Esophagus muscularis mucosa (tissue), 4 donors: Measurements from ENCODE around the gene CDK5RAP2. TPM values are rescaled to one million over a fixed set of nuclear protein-coding genes. Genes with fewer than 3 reads are reported as not detected.

ENCODE experiments used
- DNase-seq: peaks from one replicate; pipeline ENCODE4 v3.0.0-alpha.2; 2017; ENCODE audit errors: extremely low spot score
- H3K27ac ChIP-seq, 4 donors: fragments of 200-600 bp; sonication (generic); replicated peaks in 1 of 4; 1 replicate in 3 of 4; 2 replicates in 1 of 4; pipeline ENCODE4 v1.5.1; 2016 to 2019; ENCODE audit warnings: mild to moderate bottlenecking in 1 of 4
- H3K27me3 ChIP-seq, 4 donors: fragments of 200-600 bp; sonication (generic); one replicate each; pipeline versions ENCODE4 v1.5.1 to v1.6.0; 2016 to 2019
- H3K36me3 ChIP-seq, 4 donors: fragments of 200-600 bp; sonication (generic); one replicate each; pipeline ENCODE4 v1.5.1; 2016 to 2019
- H3K4me1 ChIP-seq, 4 donors: fragments of 200-600 bp; sonication (generic); one replicate each; pipeline ENCODE4 v1.5.1; 2016 to 2019
- H3K4me3 ChIP-seq, 4 donors: fragments of 200-600 bp; sonication (generic); 1 replicate in 2 of 4; 2 replicates in 2 of 4; pipeline ENCODE4 v1.5.1; 2016 to 2019; ENCODE audit warnings: mild to moderate bottlenecking in 4 of 4, moderate library complexity in 1 of 4
- H3K9me3 ChIP-seq, 4 donors: fragments of 200-600 bp; sonication (generic); 1 replicate in 3 of 4; 2 replicates in 1 of 4; pipeline ENCODE4 v1.5.1; 2016 to 2019
- EP300 ChIP-seq: sonication (generic); formaldehyde crosslinking; IDR thresholded peaks from one replicate; pipeline ENCODE4 v1.6.1; 2017; ENCODE audit warnings: antibody characterized with exemption
- POLR2A ChIP-seq: fragments of 450-650 bp; IDR thresholded peaks from one replicate; pipeline ENCODE4 v1.6.1; 2017; ENCODE audit warnings: antibody characterized with exemption, moderate library complexity, mild to moderate bottlenecking, low read depth
- POLR2AphosphoS5 ChIP-seq, 2 donors: sonication (generic); formaldehyde crosslinking; IDR thresholded peaks; one replicate each; pipeline ENCODE4 v1.6.1; 2017; ENCODE audit warnings: antibody characterized with exemption in 2 of 2
- WGBS: methylation state at CpG from one replicate; pipeline ENCODE4 v1.1.5; 2018; 5-methylcytosine and 5-hydroxymethylcytosine counted together
- intact Hi-C: fragments of 100-400 bp; cut with DNase I; formaldehyde crosslinking; loops from one replicate; pipeline ENCODE4 v1.15.1; 2023
- total RNA-seq, 4 donors: library from RNA; depleted of rRNA; stranded (reverse); fragments of >200 nt; gene quantifications; one replicate each; pipeline versions ENCODE4 v1.1.0 to v1.2.1, GENCODE V29; 2016
- TF ChIP-seq, protein P1 (sequence below), 3 experiments: fragments of 200-600 bp in 2 of 3; fragments of 450-650 bp in 1 of 3; sonication (generic) in 2 of 3; IDR thresholded peaks; one replicate each; pipeline ENCODE4 v1.5.1; 2017 to 2019; ENCODE audit warnings: antibody characterized with exemption in 3 of 3, mild to moderate bottlenecking in 2 of 3, moderate library complexity in 1 of 3

The CDK5RAP2 gene
- total RNA-seq, 4 donors from 2014 or later = 34.6 to 38.6 (median 36.7) TPM

DNA sequence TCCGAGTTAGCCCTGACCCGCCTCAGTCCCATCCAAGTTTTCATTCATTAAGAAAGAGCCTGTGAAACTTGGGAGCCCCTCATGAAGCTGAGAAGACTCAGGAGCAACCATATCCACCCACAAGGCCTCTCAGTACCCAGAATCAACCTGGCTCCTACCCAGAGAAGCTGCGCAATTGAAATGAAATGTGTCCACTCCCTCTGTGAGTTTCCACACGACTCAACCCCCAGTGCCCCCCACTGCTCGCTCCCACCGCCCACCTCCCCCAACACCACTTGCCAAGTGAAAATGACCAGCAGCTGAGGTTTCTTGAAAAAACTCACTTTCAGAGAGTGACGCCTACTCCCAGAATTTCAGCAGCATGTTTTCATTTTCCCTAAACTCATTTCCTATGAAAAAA is 104.6 kb downstream of the CDK5RAP2 start:
- peak overlapping the region; percentile 17 to 48 (median 27) for H3K27ac ChIP-seq
- no peak overlapping the region for H3K4me3 ChIP-seq
- intact Hi-C loops = no loop called here
- 81% methylated on average over 7 of the region's 7 CpGs for WGBS
- no peaks in the 10 kb centered on the region for H3K9me3 ChIP-seq
- peaks cover 5 to 19% (median 16%) of the 10 kb centered on the region in 4 donors for H3K4me1 ChIP-seq
- no peak for TF ChIP-seq POLR2AphosphoS5 (IDR thresholded peaks at IDR 0.05)
- TF ChIP-seq, protein P1, sequence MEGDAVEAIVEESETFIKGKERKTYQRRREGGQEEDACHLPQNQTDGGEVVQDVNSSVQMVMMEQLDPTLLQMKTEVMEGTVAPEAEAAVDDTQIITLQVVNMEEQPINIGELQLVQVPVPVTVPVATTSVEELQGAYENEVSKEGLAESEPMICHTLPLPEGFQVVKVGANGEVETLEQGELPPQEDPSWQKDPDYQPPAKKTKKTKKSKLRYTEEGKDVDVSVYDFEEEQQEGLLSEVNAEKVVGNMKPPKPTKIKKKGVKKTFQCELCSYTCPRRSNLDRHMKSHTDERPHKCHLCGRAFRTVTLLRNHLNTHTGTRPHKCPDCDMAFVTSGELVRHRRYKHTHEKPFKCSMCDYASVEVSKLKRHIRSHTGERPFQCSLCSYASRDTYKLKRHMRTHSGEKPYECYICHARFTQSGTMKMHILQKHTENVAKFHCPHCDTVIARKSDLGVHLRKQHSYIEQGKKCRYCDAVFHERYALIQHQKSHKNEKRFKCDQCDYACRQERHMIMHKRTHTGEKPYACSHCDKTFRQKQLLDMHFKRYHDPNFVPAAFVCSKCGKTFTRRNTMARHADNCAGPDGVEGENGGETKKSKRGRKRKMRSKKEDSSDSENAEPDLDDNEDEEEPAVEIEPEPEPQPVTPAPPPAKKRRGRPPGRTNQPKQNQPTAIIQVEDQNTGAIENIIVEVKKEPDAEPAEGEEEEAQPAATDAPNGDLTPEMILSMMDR (IDR thresholded peaks at IDR 0.05) = no peak
- no peak for TF ChIP-seq EP300
- no peak for TF ChIP-seq POLR2A
- H3K36me3 ChIP-seq = peaks cover 13 to 67% (median 33%) of the 10 kb centered on the region in 4 donors
- DNase-seq = peak; percentile 77
- H3K27me3 ChIP-seq = no peaks in the 10 kb centered on the region

DNA sequence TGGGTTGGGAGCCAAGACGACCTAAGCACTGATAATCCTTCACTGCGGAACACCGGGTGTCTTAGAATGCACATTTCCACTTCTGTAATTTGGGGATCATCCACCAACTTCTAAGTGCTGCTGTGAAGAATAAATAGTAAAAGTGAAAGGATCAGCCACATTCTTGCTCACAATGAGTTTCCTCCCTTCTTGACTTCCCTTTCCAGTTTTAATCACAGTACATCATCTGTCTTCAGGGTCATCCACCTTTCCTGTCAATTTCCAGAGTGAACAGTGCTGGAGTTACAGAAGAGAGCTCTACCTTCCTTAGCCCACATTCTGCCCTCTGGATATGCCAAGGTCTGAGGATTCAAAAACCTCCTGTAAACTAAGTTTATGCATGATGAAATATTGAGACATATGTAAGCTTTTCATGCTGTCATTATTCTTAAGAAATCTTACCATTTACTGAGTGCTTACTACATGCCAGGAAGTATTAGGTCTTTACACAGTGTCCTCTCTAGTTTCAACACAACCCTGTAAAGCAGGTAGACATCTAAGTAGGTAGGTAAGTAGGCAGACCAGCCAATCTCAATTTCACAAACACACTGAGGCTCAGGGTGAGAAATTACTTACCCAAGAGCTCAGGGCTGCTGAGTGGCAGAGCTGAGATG is 105.2 kb downstream of the CDK5RAP2 start:
- H3K36me3 ChIP-seq = peaks cover 16 to 70% (median 36%) of the 10 kb centered on the region in 4 donors
- intact Hi-C loops = no loop called here
- H3K9me3 ChIP-seq = no peaks in the 10 kb centered on the region
- H3K4me3 ChIP-seq = no peak overlapping the region
- WGBS = 31% methylated on average over 3 of the region's 3 CpGs
- peak overlapping the region in 2 of 4 donors; percentile 17 to 48 for H3K27ac ChIP-seq
- no peaks in the 10 kb centered on the region for H3K27me3 ChIP-seq
- peaks cover 5 to 19% (median 14%) of the 10 kb centered on the region in 4 donors for H3K4me1 ChIP-seq
- DNase-seq = peak; percentile 24
- TF ChIP-seq EP300 = no peak
- TF ChIP-seq, protein P1 (IDR thresholded peaks at IDR 0.05) = no peak
- TF ChIP-seq POLR2AphosphoS5 (IDR thresholded peaks at IDR 0.05) = no peak
- no peak for TF ChIP-seq POLR2A

DNA sequence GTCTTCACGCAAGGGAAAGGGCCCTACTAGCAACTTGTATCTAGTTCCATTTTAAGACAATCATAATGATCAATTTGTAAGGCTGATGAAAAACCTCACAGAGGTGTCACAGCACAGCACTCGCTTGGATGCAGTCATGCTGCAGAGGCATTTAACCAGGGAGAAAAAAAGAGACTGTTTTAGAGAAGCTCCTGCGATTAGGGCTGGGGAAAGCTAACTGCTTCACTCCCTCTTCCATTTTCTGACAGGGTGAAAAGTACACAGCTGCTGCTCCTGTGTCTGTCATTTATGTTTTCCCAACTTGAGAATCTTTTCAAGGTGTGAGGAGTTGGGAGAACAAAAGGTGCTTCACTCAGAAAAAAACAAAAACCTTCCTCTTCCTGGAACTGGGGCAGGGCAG is 106.4 kb downstream of the CDK5RAP2 start:
- H3K27ac ChIP-seq = no peak overlapping the region
- no peaks in the 10 kb centered on the region for H3K9me3 ChIP-seq
- WGBS = 85% methylated on average over 3 of the region's 3 CpGs
- peaks cover 5 to 19% (median 14%) of the 10 kb centered on the region in 4 donors for H3K4me1 ChIP-seq
- intact Hi-C loops = no loop called here
- peak; percentile 37 for DNase-seq
- no peaks in the 10 kb centered on the region for H3K27me3 ChIP-seq
- peaks cover 16 to 77% (median 41%) of the 10 kb centered on the region in 4 donors for H3K36me3 ChIP-seq
- TF ChIP-seq POLR2A (no peak), POLR2AphosphoS5 (IDR thresholded peaks at IDR 0.05) (no peak), EP300 (no peak)
- TF ChIP-seq, protein P1 (IDR thresholded peaks at IDR 0.05) = no peak
- no peak overlapping the region for H3K4me3 ChIP-seq

DNA sequence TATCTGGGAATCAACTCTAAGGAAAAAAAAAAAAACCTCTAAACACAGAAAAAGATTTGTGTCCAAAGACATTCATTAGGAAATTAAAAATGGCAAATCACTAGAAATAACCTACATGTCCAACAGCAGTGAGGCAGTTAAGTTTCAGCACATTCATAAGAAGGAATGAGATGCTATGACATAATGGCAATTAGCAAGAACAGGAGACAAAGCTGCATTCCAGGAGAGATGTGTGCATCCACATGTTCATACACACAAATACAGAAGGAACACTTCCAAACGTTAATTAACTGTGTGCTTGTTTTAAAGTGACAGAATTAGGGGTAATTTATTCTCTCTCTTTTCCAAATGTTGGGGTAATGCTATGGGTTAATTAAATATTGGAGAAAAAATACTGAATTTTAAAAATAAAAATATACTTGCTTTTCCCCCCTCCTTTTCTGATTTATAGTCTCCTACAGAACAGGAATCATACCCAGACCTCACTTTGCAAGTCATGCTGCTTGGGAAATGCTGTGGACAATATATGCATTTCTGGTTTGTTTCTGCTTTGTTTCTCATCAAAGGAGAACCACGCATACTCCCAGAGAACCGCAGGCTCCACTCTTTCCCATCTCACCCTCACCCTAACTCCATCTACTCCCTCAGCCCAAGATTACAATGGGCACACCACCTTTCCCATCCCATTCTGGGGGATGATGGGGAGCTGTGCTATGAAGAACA is 114.1 kb downstream of the CDK5RAP2 start:
- H3K27ac ChIP-seq = no peak overlapping the region
- peaks cover 11 to 63% (median 29%) of the 10 kb centered on the region in 4 donors for H3K36me3 ChIP-seq
- 76% methylated on average over 3 of the region's 3 CpGs for WGBS
- intact Hi-C loops = no loop called here
- peaks cover 0 to 12% (median 0%) of the 10 kb centered on the region in 4 donors for H3K4me1 ChIP-seq
- no peak for DNase-seq
- TF ChIP-seq, protein P1 (IDR thresholded peaks at IDR 0.05) = no peak
- no peak for TF ChIP-seq POLR2AphosphoS5 (IDR thresholded peaks at IDR 0.05)
- no peak for TF ChIP-seq EP300
- no peak for TF ChIP-seq POLR2A
- H3K27me3 ChIP-seq = no peaks in the 10 kb centered on the region
- H3K4me3 ChIP-seq = no peak overlapping the region
- H3K9me3 ChIP-seq = no peaks in the 10 kb centered on the region
